Measurements from ENCODE around the gene DAZAP1. TPM values are rescaled to one million over a fixed set of nuclear protein-coding genes. Genes with fewer than 3 reads are reported as not detected.

The DAZAP1 gene
- total RNA-seq, 1 experiment from 2014 or later: 229 TPM

DNA sequence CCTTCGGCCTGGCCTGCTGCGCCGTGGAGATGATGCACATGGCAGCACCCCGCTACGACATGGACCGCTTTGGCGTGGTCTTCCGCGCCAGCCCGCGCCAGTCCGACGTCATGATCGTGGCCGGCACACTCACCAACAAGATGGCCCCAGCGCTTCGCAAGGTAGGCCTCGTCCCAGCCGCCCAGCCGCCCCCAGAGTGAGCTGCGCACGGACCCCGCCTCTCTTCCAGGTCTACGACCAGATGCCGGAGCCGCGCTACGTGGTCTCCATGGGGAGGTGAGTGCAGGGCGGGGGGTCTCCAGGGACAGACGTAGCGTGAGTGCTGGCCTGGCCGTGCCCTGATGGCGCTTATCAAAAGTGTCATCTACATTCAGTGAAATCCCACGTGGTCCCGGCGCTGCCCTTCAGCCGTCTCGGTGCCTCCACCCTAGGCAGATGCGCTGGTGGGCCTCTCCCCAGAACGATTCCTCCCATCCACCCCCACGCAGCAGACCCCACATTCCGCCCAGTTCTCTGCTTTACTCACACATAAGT, 16.4 kb upstream of the DAZAP1 start:
- no peak for DNase-seq (ENCODE audit: low spot score)
- BruUV-seq (replicated peaks): no TSS peak
- POLR2A ChIA-PET (ENCODE audit: low non-redundant PET): no interaction called here

DNA sequence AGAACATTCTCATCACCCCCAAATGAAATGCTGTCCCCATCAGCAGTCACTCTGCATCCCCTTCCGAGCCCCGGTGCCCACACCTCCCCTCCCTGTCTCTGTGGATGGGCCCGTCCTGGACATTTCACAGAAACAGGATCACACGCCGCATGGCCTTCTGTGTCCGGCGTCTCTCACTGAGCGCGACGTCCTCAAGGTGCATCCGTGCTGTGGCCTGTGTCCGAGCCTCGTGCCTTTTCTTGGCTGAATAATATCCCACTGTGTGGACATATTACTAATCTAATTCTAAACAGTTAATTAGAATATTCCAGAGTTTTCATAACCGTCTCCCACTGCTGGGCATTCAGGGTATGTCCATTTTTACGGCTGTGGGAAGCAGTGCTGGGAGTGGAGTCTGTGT, 15.0 kb upstream of the DAZAP1 start:
- no peak overlapping the region for H3K4me3 ChIP-seq (ENCODE audit: low read depth, low read length, poor library complexity, severe bottlenecking)
- peaks cover 24% of the 10 kb centered on the region for H3K4me1 ChIP-seq (ENCODE audit: insufficient read depth, low read length, poor library complexity, severe bottlenecking)
- H3K9me3 ChIP-seq (ENCODE audit: low read depth, low read length, poor library complexity, severe bottlenecking): no peaks in the 10 kb centered on the region
- no TSS peak for BruUV-seq (replicated peaks)
- ChIA-PET POLR2A (ENCODE audit: low non-redundant PET) (no interaction called here), CTCF (no interaction called here)
- H3K27ac ChIP-seq (ENCODE audit: low read depth, low read length, poor library complexity, severe bottlenecking): no peak overlapping the region
- no peak for TF ChIP-seq EZH2 (IDR thresholded peaks at IDR 0.05; ENCODE audit: borderline replicate concordance, low read depth, low read length, poor library complexity, severe bottlenecking)
- TF ChIP-seq, protein P1, sequence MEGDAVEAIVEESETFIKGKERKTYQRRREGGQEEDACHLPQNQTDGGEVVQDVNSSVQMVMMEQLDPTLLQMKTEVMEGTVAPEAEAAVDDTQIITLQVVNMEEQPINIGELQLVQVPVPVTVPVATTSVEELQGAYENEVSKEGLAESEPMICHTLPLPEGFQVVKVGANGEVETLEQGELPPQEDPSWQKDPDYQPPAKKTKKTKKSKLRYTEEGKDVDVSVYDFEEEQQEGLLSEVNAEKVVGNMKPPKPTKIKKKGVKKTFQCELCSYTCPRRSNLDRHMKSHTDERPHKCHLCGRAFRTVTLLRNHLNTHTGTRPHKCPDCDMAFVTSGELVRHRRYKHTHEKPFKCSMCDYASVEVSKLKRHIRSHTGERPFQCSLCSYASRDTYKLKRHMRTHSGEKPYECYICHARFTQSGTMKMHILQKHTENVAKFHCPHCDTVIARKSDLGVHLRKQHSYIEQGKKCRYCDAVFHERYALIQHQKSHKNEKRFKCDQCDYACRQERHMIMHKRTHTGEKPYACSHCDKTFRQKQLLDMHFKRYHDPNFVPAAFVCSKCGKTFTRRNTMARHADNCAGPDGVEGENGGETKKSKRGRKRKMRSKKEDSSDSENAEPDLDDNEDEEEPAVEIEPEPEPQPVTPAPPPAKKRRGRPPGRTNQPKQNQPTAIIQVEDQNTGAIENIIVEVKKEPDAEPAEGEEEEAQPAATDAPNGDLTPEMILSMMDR (conservative IDR thresholded peaks at IDR 0.05; ENCODE audit: low read depth, low read length): no peak
- intact Hi-C loops (cut with micrococcal nuclease; ENCODE audit: unreplicated experiment): no loop called here
- H3K27me3 ChIP-seq (replicated peaks; ENCODE audit: insufficient read depth, low read depth, low read length, poor library complexity): no peaks in the 10 kb centered on the region
- no peak for DNase-seq (ENCODE audit: low spot score)
- peaks cover 17% of the 10 kb centered on the region for H3K36me3 ChIP-seq (ENCODE audit: insufficient read depth, low read length, poor library complexity, severe bottlenecking)

More for the DNA sequence above, 16.4 kb upstream of the DAZAP1 start:
- TF ChIP-seq, protein P1 (conservative IDR thresholded peaks at IDR 0.05; ENCODE audit: low read depth, low read length): no peak
- no peak for TF ChIP-seq EZH2 (IDR thresholded peaks at IDR 0.05; ENCODE audit: borderline replicate concordance, low read depth, low read length, poor library complexity, severe bottlenecking)
- CTCF ChIA-PET: no interaction called here
- peaks cover 17% of the 10 kb centered on the region for H3K36me3 ChIP-seq (ENCODE audit: insufficient read depth, low read length, poor library complexity, severe bottlenecking)
- no peak overlapping the region for H3K27ac ChIP-seq (ENCODE audit: low read depth, low read length, poor library complexity, severe bottlenecking)
- H3K27me3 ChIP-seq (replicated peaks; ENCODE audit: insufficient read depth, low read depth, low read length, poor library complexity): no peaks in the 10 kb centered on the region
- peaks cover 15% of the 10 kb centered on the region for H3K4me1 ChIP-seq (ENCODE audit: insufficient read depth, low read length, poor library complexity, severe bottlenecking)
- H3K9me3 ChIP-seq (ENCODE audit: low read depth, low read length, poor library complexity, severe bottlenecking): no peaks in the 10 kb centered on the region
- no peak overlapping the region for H3K4me3 ChIP-seq (ENCODE audit: low read depth, low read length, poor library complexity, severe bottlenecking)
- intact Hi-C loops (cut with micrococcal nuclease; ENCODE audit: unreplicated experiment): no loop called here

DNA sequence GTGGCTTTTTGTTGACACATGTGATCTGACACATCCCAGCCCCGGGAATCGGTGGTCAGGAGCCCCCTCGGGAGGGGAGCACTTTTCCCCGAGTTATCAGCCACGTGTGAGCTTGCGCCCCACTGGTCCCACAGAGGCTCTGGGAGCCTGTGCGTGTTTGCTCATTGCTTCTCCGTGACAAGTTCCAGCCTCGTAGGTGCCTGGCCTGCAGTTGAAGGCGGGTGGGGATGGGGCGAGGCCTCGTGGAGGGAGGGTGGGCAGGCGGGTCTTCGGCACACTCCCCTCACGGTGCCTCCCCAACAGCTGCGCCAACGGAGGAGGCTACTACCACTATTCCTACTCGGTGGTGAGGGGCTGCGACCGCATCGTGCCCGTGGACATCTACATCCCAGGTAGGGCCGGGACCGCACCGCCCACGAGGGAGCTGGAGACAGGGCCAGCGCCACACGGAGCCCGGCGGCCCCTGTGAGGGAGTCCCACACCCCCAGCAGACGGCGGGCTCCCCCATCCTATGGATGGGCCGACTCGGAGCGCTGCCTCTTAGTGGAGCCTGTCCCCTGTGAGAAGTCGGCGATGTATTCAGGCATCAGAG, 14.4 kb upstream of the DAZAP1 start:
- DNase-seq (ENCODE audit: low spot score): no peak
- Histone ChIP-seq H3K4me1 (ENCODE audit: insufficient read depth, low read length, poor library complexity, severe bottlenecking) (peaks cover 24% of the 10 kb centered on the region), H3K4me3 (ENCODE audit: low read depth, low read length, poor library complexity, severe bottlenecking) (no peak overlapping the region), H3K27me3 (replicated peaks; ENCODE audit: insufficient read depth, low read depth, low read length, poor library complexity) (no peaks in the 10 kb centered on the region), H3K36me3 (ENCODE audit: insufficient read depth, low read length, poor library complexity, severe bottlenecking) (peaks cover 17% of the 10 kb centered on the region), H3K9me3 (ENCODE audit: low read depth, low read length, poor library complexity, severe bottlenecking) (no peaks in the 10 kb centered on the region), H3K27ac (ENCODE audit: low read depth, low read length, poor library complexity, severe bottlenecking) (no peak overlapping the region)
- intact Hi-C loops (cut with micrococcal nuclease; ENCODE audit: unreplicated experiment): no loop called here
- CTCF ChIA-PET: no interaction called here
- BruUV-seq (replicated peaks): no TSS peak
- TF ChIP-seq EZH2 (IDR thresholded peaks at IDR 0.05; ENCODE audit: borderline replicate concordance, low read depth, low read length, poor library complexity, severe bottlenecking): no peak
- TF ChIP-seq, protein P1 (conservative IDR thresholded peaks at IDR 0.05; ENCODE audit: low read depth, low read length): no peak
- POLR2A ChIA-PET (ENCODE audit: low non-redundant PET): no interaction called here
